Measurements from ENCODE around the gene IRF5.

DNA sequence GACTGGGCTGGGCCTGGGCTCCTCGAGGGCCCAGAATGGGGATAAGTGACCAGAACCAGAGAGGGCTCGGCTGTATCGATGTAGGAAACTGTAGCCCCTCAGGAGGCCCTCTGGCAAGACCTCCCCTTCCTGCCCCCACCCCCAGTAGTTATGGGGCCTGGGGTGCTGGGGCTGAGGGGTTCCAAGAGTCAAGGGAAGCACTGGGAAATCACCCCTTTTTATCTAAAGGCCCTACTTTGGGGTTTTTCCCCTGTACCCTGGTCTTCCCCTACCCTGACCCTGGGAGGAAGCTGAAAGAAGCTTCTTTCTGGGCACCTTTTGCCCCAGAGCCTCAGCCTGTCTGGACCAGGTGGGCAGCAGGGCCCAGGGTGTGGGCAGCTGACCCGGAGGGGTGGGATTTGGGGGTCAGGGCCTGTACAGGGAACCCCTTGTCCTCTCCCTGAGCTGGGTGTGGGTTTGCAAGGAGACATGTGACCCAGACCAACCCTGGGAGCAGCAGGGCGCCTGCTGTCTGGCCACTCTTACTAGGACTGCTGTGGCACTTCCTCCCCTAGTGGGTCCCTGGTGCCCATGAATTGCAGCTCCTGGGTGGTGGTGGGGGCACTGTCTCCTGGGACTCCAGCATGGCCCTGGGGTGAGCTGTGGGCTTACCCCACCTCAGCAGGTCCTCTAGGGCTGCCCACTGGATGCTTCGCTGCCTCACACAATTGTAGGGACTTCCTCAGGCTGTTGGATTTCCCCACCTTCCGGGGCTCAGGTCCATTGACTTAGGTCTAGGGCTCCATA lies 1.5 kb downstream of the IRF5 start:
- TF ChIP-seq, protein P1, sequence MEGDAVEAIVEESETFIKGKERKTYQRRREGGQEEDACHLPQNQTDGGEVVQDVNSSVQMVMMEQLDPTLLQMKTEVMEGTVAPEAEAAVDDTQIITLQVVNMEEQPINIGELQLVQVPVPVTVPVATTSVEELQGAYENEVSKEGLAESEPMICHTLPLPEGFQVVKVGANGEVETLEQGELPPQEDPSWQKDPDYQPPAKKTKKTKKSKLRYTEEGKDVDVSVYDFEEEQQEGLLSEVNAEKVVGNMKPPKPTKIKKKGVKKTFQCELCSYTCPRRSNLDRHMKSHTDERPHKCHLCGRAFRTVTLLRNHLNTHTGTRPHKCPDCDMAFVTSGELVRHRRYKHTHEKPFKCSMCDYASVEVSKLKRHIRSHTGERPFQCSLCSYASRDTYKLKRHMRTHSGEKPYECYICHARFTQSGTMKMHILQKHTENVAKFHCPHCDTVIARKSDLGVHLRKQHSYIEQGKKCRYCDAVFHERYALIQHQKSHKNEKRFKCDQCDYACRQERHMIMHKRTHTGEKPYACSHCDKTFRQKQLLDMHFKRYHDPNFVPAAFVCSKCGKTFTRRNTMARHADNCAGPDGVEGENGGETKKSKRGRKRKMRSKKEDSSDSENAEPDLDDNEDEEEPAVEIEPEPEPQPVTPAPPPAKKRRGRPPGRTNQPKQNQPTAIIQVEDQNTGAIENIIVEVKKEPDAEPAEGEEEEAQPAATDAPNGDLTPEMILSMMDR (IDR thresholded peaks at IDR 0.05), result no peak
- no peak for TF ChIP-seq POLR2A (IDR thresholded peaks at IDR 0.05)
